HL-60 (cell line): ENCODE results near the gene GNS.

ENCODE experiments used
- DNase-seq, 2 experiments: peaks; one replicate each; pipeline ENCODE4 v3.0.0-alpha.2; 2010 to 2020; ENCODE audit warnings: low read depth in 1 of 2, low spot score in 1 of 2
- H3K27ac ChIP-seq: fragments of 250-450 bp; sonication (Bioruptor Pico); replicated peaks from 2 replicates; pipeline ENCODE4 v1.5.1; 2020; ENCODE audit warnings: mild to moderate bottlenecking, moderate library complexity
- H3K27me3 ChIP-seq: fragments of 250-450 bp; sonication (Bioruptor Pico); 2 replicates; pipeline ENCODE4 v1.5.1; 2021; ENCODE audit warnings: mild to moderate bottlenecking, moderate library complexity; ENCODE audit not compliant: insufficient read depth, poor library complexity, severe bottlenecking
- H3K4me3 ChIP-seq: replicated peaks from 2 replicates; pipeline ENCODE4 v1.5.1; 2011; ENCODE audit warnings: mild to moderate bottlenecking, control low read depth, low read length; ENCODE audit not compliant: insufficient read depth
- CTCF ChIP-seq: IDR thresholded peaks from one replicate; pipeline ENCODE4 v1.5.1; 2011; ENCODE audit warnings: low read length, control low read depth, inconsistent platforms; ENCODE audit not compliant: insufficient read depth
- GABPA ChIP-seq: IDR thresholded peaks from 2 replicates; pipeline ENCODE4 v1.6.1; 2012; ENCODE audit warnings: low read depth
- POLR2AphosphoS5 ChIP-seq: IDR thresholded peaks from 2 replicates; pipeline ENCODE4 v1.6.1; 2012; ENCODE audit warnings: low read depth
- REST ChIP-seq: IDR thresholded peaks from 2 replicates; pipeline ENCODE4 v1.6.1; 2012; ENCODE audit warnings: low read depth; ENCODE audit not compliant: insufficient replicate concordance
- SPI1 ChIP-seq: IDR thresholded peaks from 2 replicates; pipeline ENCODE4 v1.6.1; 2012; ENCODE audit warnings: low read depth, mild to moderate bottlenecking, borderline replicate concordance

The GNS gene

DNA sequence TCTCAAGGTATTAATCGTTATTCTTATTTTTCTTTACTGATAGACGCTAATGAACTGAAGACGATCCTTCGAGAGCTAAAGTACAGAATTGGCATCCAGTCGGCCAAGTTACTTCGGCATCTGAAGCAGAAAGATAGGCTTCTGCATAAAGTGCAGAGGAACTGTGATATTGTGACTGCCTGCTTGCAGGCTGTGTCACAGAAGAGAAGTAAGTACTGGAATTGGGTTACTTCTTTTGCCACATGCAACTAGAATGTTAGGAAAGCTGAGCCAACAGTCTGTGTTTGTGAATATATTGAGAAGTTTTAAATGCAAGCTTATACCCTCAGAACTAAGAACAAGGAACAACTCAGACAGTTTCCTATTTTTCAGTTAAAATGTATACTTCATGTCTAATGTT lies 26.6 kb upstream of the GNS start:
- Histone ChIP-seq H3K4me3 (no peak overlapping the region), H3K27ac (no peak overlapping the region), H3K27me3 (peaks cover 8% of the 10 kb centered on the region)
- no peak for DNase-seq
- TF ChIP-seq GABPA (no peak), REST (no peak), SPI1 (no peak), POLR2AphosphoS5 (no peak), CTCF (no peak)

DNA sequence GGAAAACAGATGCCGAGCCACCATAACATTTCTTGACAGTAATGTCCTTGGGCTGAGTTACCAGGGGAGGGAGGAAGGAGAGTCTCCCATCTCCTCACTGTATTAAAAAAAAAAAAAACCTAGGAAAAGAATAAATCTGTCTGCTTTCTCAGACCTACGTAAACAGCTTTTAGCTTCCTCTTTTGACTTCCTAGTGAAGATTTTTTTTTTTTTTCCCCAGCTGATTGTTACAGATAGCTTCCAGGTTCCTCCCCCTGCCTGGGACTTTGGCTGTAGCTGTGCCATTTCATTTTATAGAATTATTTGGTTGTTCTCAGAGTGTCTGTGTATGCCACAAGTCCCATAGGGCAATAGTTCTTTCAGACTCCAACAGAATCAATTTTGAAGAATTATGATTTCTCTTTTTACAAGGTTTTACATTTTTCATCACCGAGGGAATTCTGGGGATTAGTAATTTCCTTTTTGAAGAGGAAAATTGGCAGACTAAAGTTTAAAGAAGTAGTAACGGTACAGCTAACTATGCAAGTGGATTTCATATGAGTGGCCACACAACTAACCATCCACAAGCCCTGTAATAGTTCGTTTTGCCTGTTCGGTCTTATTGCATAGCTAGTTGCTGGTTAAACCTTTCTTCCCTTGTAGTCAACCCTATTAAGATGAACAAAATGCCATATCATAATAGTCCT lies 23.1 kb upstream of the GNS start:
- DNase-seq = peak in 1 of 2 experiments; percentile 22
- Histone ChIP-seq H3K4me3 (no peak overlapping the region), H3K27me3 (peaks cover 20% of the 10 kb centered on the region), H3K27ac (no peak overlapping the region)
- no peak for TF ChIP-seq CTCF
- peak; percentile 74; the same call in 1 of the 2 replicates for TF ChIP-seq SPI1

GRCh38 chr12:64781280-64782190 lies 22.3 kb upstream of the GNS start:
- no peak for DNase-seq
- H3K27ac ChIP-seq = no peak overlapping the region
- peaks cover 20% of the 10 kb centered on the region for H3K27me3 ChIP-seq
- H3K4me3 ChIP-seq = peak overlapping the region; percentile 42
- TF ChIP-seq SPI1 (no peak), POLR2AphosphoS5 (no peak)

DNA sequence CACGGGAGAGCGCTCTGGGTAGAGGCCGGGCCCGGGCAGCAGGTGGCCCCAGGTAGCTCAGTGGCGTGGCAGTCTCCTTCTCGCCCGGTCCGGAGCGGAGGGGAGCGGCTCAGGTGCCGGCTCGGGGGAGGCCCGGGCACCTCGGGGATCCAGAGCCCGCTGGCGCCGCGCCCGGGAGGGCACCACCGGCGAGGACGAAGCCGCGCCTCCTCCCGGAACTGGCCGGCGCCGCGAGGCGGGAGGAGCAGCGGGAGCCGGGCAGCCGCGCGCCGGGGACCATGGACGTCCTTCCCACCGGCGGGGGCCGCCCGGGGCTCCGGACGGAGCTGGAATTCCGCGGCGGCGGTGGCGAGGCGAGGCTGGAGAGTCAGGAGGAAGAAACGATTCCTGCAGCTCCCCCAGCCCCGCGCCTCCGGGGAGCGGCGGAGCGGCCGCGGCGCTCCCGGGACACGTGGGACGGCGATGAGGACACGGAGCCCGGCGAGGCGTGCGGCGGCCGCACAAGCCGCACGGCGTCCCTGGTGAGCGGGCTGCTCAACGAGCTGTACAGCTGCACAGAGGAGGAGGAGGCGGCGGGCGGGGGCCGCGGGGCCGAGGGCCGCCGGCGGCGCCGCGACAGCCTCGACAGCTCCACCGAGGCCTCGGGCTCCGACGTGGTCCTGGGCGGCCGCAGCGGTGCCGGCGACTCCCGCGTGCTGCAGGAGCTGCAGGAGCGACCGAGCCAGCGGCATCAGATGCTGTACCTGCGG lies 21.5 kb upstream of the GNS start:
- DNase-seq = peak in 1 of 2 experiments; percentile 8
- TF ChIP-seq GABPA = no peak
- no peak for TF ChIP-seq POLR2AphosphoS5
- TF ChIP-seq REST = no peak
- TF ChIP-seq CTCF = no peak
- TF ChIP-seq SPI1 = no peak

More for the DNA sequence above, 21.5 kb upstream of the GNS start:
- H3K27ac ChIP-seq = no peak overlapping the region
- peak overlapping the region; percentile 42 for H3K4me3 ChIP-seq
- peaks cover 20% of the 10 kb centered on the region for H3K27me3 ChIP-seq
